Osteocyte (in vitro differentiated cells): ENCODE measurements around the gene SYCP2. TPM values are rescaled to one million over a fixed set of nuclear protein-coding genes. Genes with fewer than 3 reads are reported as not detected.

Experiments
- DNase-seq: peaks from one replicate; pipeline ENCODE4 v3.0.0; 2021; ENCODE audit warnings: mixed read lengths; ENCODE audit not compliant: unreplicated experiment; ENCODE audit errors: extremely low spot score
- H3K27ac Mint-ChIP-seq: one replicate; pipeline ENCODE4 v1.8.0; 2021; ENCODE audit warnings: mild to moderate bottlenecking, mixed read lengths; ENCODE audit not compliant: unreplicated experiment
- H3K27me3 Mint-ChIP-seq: one replicate; pipeline ENCODE4 v1.8.0; 2021; ENCODE audit warnings: mixed read lengths; ENCODE audit not compliant: unreplicated experiment
- H3K36me3 Mint-ChIP-seq: one replicate; pipeline ENCODE4 v1.8.0; 2021; ENCODE audit warnings: mixed read lengths; ENCODE audit not compliant: unreplicated experiment
- H3K4me1 Mint-ChIP-seq: one replicate; pipeline ENCODE4 v1.8.0; 2021; ENCODE audit warnings: mixed read lengths; ENCODE audit not compliant: unreplicated experiment
- H3K4me3 Mint-ChIP-seq: one replicate; pipeline ENCODE4 v1.8.0; 2021; ENCODE audit warnings: mild to moderate bottlenecking, moderate library complexity, mixed read lengths; ENCODE audit not compliant: unreplicated experiment
- H3K9me3 Mint-ChIP-seq: one replicate; pipeline ENCODE4 v1.8.0; 2021; ENCODE audit warnings: mixed read lengths; ENCODE audit not compliant: unreplicated experiment
- CTCF ChIP-seq: fragments of 200-600 bp; sonication (generic); IDR thresholded peaks from 2 replicates; pipeline ENCODE4 v1.5.0; 2021; ENCODE audit warnings: antibody characterized with exemption, mild to moderate bottlenecking, moderate library complexity
- total RNA-seq: library from RNA; stranded (reverse); gene quantifications from 2 replicates; pipeline ENCODE4 v1.2.1, GENCODE V29; 2021

SYCP2 gene
- total RNA-seq, 1 donor from 2014 or later: 2.1 TPM

- DNase-seq: no peak
- H3K27me3 Mint-ChIP-seq: peaks cover 14% of the 10 kb centered on the region
- no peak overlapping the region for H3K27ac Mint-ChIP-seq
- no peak overlapping the region for H3K4me3 Mint-ChIP-seq
- H3K4me1 Mint-ChIP-seq: peaks cover 18% of the 10 kb centered on the region
- H3K9me3 Mint-ChIP-seq: no peaks in the 10 kb centered on the region
- no peaks in the 10 kb centered on the region for H3K36me3 Mint-ChIP-seq
- no peak for TF ChIP-seq CTCF
Observed at GRCh38 chr20:59831916-59832270, 101.5 kb downstream of the SYCP2 start.

GRCh38 chr20:59831024-59831915, 102.2 kb downstream of the SYCP2 start:
- peaks cover 14% of the 10 kb centered on the region for H3K27me3 Mint-ChIP-seq
- H3K27ac Mint-ChIP-seq: no peak overlapping the region
- no peaks in the 10 kb centered on the region for H3K9me3 Mint-ChIP-seq
- H3K4me3 Mint-ChIP-seq: no peak overlapping the region
- H3K36me3 Mint-ChIP-seq: no peaks in the 10 kb centered on the region
- H3K4me1 Mint-ChIP-seq: peaks cover 15% of the 10 kb centered on the region
- TF ChIP-seq CTCF: no peak
- no peak for DNase-seq

- Mint-ChIP-seq H3K36me3 (no peaks in the 10 kb centered on the region), H3K27me3 (peaks cover 14% of the 10 kb centered on the region), H3K9me3 (no peaks in the 10 kb centered on the region), H3K27ac (no peak overlapping the region), H3K4me3 (no peak overlapping the region), H3K4me1 (peaks cover 9% of the 10 kb centered on the region)
- peak; percentile 78 for DNase-seq
- no peak for TF ChIP-seq CTCF
Observed at GRCh38 chr20:59830665-59831023, 102.8 kb downstream of the SYCP2 start.

- no peak for TF ChIP-seq CTCF
- DNase-seq: no peak
- H3K27me3 Mint-ChIP-seq: peaks cover 14% of the 10 kb centered on the region
- no peak overlapping the region for H3K27ac Mint-ChIP-seq
- no peaks in the 10 kb centered on the region for H3K9me3 Mint-ChIP-seq
- no peaks in the 10 kb centered on the region for H3K36me3 Mint-ChIP-seq
- H3K4me3 Mint-ChIP-seq: no peak overlapping the region
- H3K4me1 Mint-ChIP-seq: peaks cover 3% of the 10 kb centered on the region
Observed at GRCh38 chr20:59829786-59830664, 103.4 kb downstream of the SYCP2 start.
